Parathyroid adenoma (tissue), 2 donors: ENCODE results near the gene WDR20.
A peak's percentile ranks its signal among the peaks of the same experiment; 100 is the strongest.

Source experiments
- H2AFZ ChIP-seq: fragments of 300-600 bp; sonication (generic); one replicate; pipeline ENCODE4 v1.7.0; 2017; ENCODE audit warnings: antibody characterized with exemption, mild to moderate bottlenecking
- H3K27ac ChIP-seq: fragments of 300-600 bp; sonication (generic); one replicate; pipeline ENCODE4 v1.7.0; 2017
- H3K27me3 ChIP-seq: fragments of 300-600 bp; sonication (generic); one replicate; pipeline ENCODE4 v1.7.0; 2017; ENCODE audit warnings: low read length; ENCODE audit not compliant: control insufficient read depth, insufficient read depth
- H3K36me3 ChIP-seq: fragments of 300-600 bp; sonication (generic); one replicate; pipeline ENCODE4 v1.7.0; 2017; ENCODE audit warnings: low read length; ENCODE audit not compliant: control insufficient read depth, insufficient read depth
- H3K4me1 ChIP-seq: fragments of 300-600 bp; sonication (generic); one replicate; pipeline ENCODE4 v1.7.0; 2017; ENCODE audit warnings: control low read depth
- H3K4me2 ChIP-seq: fragments of 300-600 bp; sonication (generic); one replicate; pipeline ENCODE4 v1.7.0; 2017; ENCODE audit warnings: low read length
- H3K4me3 ChIP-seq: fragments of 300-600 bp; sonication (generic); one replicate; pipeline ENCODE4 v1.7.0; 2017; ENCODE audit warnings: low read depth, low read length
- H3K79me2 ChIP-seq: fragments of 300-600 bp; sonication (generic); one replicate; pipeline ENCODE4 v1.7.0; 2017; ENCODE audit warnings: control low read depth
- H3K9ac ChIP-seq: fragments of 300-600 bp; sonication (generic); one replicate; pipeline ENCODE4 v1.7.0; 2017; ENCODE audit warnings: mild to moderate bottlenecking
- H3K9me3 ChIP-seq: fragments of 300-600 bp; sonication (generic); one replicate; pipeline ENCODE4 v1.7.0; 2017; ENCODE audit warnings: low read length; ENCODE audit not compliant: control insufficient read depth
- TF ChIP-seq, protein P1 (sequence below): fragments of 300-600 bp; sonication (generic); IDR thresholded peaks from one replicate; pipeline ENCODE4 v1.7.0; 2017; ENCODE audit warnings: antibody characterized with exemption, mild to moderate bottlenecking
- donor health status: primary hyperparathyroidism.

The WDR20 gene

GRCh38 chr14:102095231-102095870, 44.3 kb upstream of the WDR20 start:
- Histone ChIP-seq H3K9me3 (no peaks in the 10 kb centered on the region), H3K4me2 (no peak overlapping the region), H3K9ac (no peak overlapping the region), H3K4me3 (no peak overlapping the region), H3K4me1 (peaks cover 2% of the 10 kb centered on the region), H2AFZ (no peak overlapping the region), H3K27ac (no peak overlapping the region), H3K27me3 (no peaks in the 10 kb centered on the region), H3K36me3 (no peaks in the 10 kb centered on the region), H3K79me2 (no peaks in the 10 kb centered on the region)
- TF ChIP-seq, protein P1, sequence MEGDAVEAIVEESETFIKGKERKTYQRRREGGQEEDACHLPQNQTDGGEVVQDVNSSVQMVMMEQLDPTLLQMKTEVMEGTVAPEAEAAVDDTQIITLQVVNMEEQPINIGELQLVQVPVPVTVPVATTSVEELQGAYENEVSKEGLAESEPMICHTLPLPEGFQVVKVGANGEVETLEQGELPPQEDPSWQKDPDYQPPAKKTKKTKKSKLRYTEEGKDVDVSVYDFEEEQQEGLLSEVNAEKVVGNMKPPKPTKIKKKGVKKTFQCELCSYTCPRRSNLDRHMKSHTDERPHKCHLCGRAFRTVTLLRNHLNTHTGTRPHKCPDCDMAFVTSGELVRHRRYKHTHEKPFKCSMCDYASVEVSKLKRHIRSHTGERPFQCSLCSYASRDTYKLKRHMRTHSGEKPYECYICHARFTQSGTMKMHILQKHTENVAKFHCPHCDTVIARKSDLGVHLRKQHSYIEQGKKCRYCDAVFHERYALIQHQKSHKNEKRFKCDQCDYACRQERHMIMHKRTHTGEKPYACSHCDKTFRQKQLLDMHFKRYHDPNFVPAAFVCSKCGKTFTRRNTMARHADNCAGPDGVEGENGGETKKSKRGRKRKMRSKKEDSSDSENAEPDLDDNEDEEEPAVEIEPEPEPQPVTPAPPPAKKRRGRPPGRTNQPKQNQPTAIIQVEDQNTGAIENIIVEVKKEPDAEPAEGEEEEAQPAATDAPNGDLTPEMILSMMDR, result no peak

GRCh38 chr14:102095871-102096568, 43.7 kb upstream of the WDR20 start:
- H3K27ac ChIP-seq, result no peak overlapping the region
- TF ChIP-seq, protein P1, result no peak
- H3K79me2 ChIP-seq, result no peaks in the 10 kb centered on the region
- no peak overlapping the region for H3K4me2 ChIP-seq
- H3K4me3 ChIP-seq, result no peak overlapping the region
- H3K36me3 ChIP-seq, result no peaks in the 10 kb centered on the region
- no peaks in the 10 kb centered on the region for H3K27me3 ChIP-seq
- H3K4me1 ChIP-seq, result peaks cover 2% of the 10 kb centered on the region
- peak overlapping the region; percentile 51 for H2AFZ ChIP-seq
- H3K9me3 ChIP-seq, result no peaks in the 10 kb centered on the region
- H3K9ac ChIP-seq, result no peak overlapping the region

DNA sequence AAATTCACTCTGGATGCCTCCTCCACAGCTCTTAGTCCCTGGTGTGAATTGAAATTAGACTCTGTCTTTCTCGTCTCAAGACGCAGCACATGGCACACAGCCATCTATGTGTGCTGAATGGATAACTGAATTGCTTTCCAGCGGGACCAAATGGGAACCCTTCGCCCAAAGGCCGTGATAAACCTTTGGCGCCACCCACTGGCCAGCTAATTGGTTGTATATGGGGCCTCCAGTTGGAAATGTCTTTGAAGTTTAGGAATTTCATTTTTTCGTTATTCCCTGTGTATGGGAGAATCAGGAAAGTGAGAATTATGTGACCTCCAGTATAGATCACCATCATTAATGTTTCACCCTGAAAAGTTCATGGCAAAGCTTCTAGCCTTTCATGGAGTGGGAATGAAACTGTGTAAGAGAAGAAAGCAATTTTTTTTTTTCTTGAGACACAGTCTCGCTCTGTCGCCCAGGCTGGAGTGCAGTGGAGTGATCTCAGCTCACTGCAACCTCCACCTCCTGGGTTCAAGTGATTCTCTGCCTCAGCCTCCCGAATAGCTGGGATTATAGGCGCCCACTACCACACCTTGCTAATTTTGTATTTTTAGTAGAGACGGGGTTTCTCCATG, 43.0 kb upstream of the WDR20 start:
- H3K27me3 ChIP-seq, result no peaks in the 10 kb centered on the region
- H3K4me3 ChIP-seq, result no peak overlapping the region
- peak overlapping the region; percentile 51 for H2AFZ ChIP-seq
- no peak overlapping the region for H3K4me2 ChIP-seq
- H3K27ac ChIP-seq, result no peak overlapping the region
- H3K79me2 ChIP-seq, result no peaks in the 10 kb centered on the region
- no peaks in the 10 kb centered on the region for H3K9me3 ChIP-seq
- peaks cover 2% of the 10 kb centered on the region for H3K4me1 ChIP-seq
- H3K9ac ChIP-seq, result no peak overlapping the region
- TF ChIP-seq, protein P1, result peak; percentile 95
- H3K36me3 ChIP-seq, result no peaks in the 10 kb centered on the region

- H3K27me3 ChIP-seq, result no peaks in the 10 kb centered on the region
- H3K4me2 ChIP-seq, result no peak overlapping the region
- H3K4me1 ChIP-seq, result peaks cover 2% of the 10 kb centered on the region
- no peaks in the 10 kb centered on the region for H3K9me3 ChIP-seq
- H3K27ac ChIP-seq, result no peak overlapping the region
- no peak overlapping the region for H3K4me3 ChIP-seq
- no peak overlapping the region for H3K9ac ChIP-seq
- no peaks in the 10 kb centered on the region for H3K36me3 ChIP-seq
- H3K79me2 ChIP-seq, result no peaks in the 10 kb centered on the region
- TF ChIP-seq, protein P1, result no peak
- H2AFZ ChIP-seq, result no peak overlapping the region
These were observed 42.1 kb upstream of the WDR20 start for GRCh38 chr14:102097441-102098135.
